AG08395 (cell line): ENCODE results near the gene ZNF407.
A peak's percentile ranks its signal among the peaks of the same experiment; 100 is the strongest.

Experiments
- DNase-seq: peaks from one replicate; pipeline ENCODE4 v3.0.0; 2012; ENCODE audit warnings: mixed read lengths, low spot score

Gene ZNF407

GRCh38 chr18:74880706-74881278 lies 283.1 kb downstream of the ZNF407 start:
- no peak for DNase-seq

- no peak for DNase-seq
Measured at GRCh38 chr18:74892066-74892627, 294.5 kb downstream of the ZNF407 start.

GRCh38 chr18:74895686-74896085 lies 298.0 kb downstream of the ZNF407 start:
- DNase-seq = peak; percentile 4

GRCh38 chr18:74896390-74896991 lies 298.8 kb downstream of the ZNF407 start:
- no peak for DNase-seq

- DNase-seq = peak; percentile 57
Measured at GRCh38 chr18:74897971-74898657, 300.4 kb downstream of the ZNF407 start.

GRCh38 chr18:74898965-74899364 lies 301.3 kb downstream of the ZNF407 start:
- DNase-seq = peak; percentile 10

- no peak for DNase-seq
Measured at GRCh38 chr18:74899554-74899953, 301.9 kb downstream of the ZNF407 start.

- no peak for DNase-seq
Measured at GRCh38 chr18:74901362-74902146, 303.9 kb downstream of the ZNF407 start.

- no peak for DNase-seq
Measured at GRCh38 chr18:74902147-74902455, 304.4 kb downstream of the ZNF407 start.

- DNase-seq = no peak
Measured at GRCh38 chr18:74905247-74905646, 307.6 kb downstream of the ZNF407 start.

- DNase-seq = no peak
Measured at GRCh38 chr18:74906184-74906583, 308.5 kb downstream of the ZNF407 start.

- DNase-seq = no peak
Measured at GRCh38 chr18:74914052-74914591, 316.5 kb downstream of the ZNF407 start.

- DNase-seq = no peak
Measured at GRCh38 chr18:74914648-74915047, 317.0 kb downstream of the ZNF407 start.

GRCh38 chr18:74916773-74917393 lies 319.2 kb downstream of the ZNF407 start:
- DNase-seq = no peak

- no peak for DNase-seq
Measured at GRCh38 chr18:74918276-74918790, 320.7 kb downstream of the ZNF407 start.

GRCh38 chr18:74921057-74921820 lies 323.6 kb downstream of the ZNF407 start:
- no peak for DNase-seq

- no peak for DNase-seq
Measured at GRCh38 chr18:74926051-74926450, 328.4 kb downstream of the ZNF407 start.

GRCh38 chr18:74928194-74928968 lies 330.7 kb downstream of the ZNF407 start:
- no peak for DNase-seq

GRCh38 chr18:74929110-74929509 lies 331.4 kb downstream of the ZNF407 start:
- no peak for DNase-seq

GRCh38 chr18:74930616-74931015 lies 332.9 kb downstream of the ZNF407 start:
- DNase-seq = no peak
